H1 (cell line): Measurements from ENCODE around the gene GALNT15. TPM values are rescaled to one million over a fixed set of nuclear protein-coding genes. Genes with fewer than 3 reads are reported as not detected.

Experiments
- polyA plus RNA-seq, 7 experiments: library from polyadenylated mRNA; depleted of rRNA in 3 of 7; stranded (reverse) in 5 of 7; unstranded in 2 of 7; fragments of >200 nt in 5 of 7; fragments of 200-250 nt in 2 of 7; gene quantifications; 1 replicate in 5 of 7; 2 replicates in 1 of 7; 4 replicates in 1 of 7; pipeline versions ENCODE4 v1.2.1 to v1.2.3, GENCODE V29; 2011 to 2013; ENCODE audit warnings: missing spikeins in 2 of 7, mixed read lengths in 2 of 7
- total RNA-seq: library from RNA; stranded (reverse); fragmentation: NEBNext Ultra II Directional; extraction: Animal tissue kit (Norgen Biotek cat#: 25700); gene quantifications from 2 replicates; pipeline ENCODE4 v1.2.1, GENCODE V29; 2021
- TF ChIP-seq, protein P1 (sequence below): fragments of 300-600 bp; sonication (generic); IDR thresholded peaks from 2 replicates; pipeline ENCODE4 v1.7.1; 2012; ENCODE audit warnings: low read length, moderate library complexity, mild to moderate bottlenecking, inconsistent platforms; ENCODE audit not compliant: insufficient replicate concordance

GALNT15 gene
- total and polyA plus RNA-seq, 2 of the 8 experiments (the other 6 are each of a cell fraction or from before 2014, with no cell fraction given): 0.02 TPM; not detected in 1

DNA sequence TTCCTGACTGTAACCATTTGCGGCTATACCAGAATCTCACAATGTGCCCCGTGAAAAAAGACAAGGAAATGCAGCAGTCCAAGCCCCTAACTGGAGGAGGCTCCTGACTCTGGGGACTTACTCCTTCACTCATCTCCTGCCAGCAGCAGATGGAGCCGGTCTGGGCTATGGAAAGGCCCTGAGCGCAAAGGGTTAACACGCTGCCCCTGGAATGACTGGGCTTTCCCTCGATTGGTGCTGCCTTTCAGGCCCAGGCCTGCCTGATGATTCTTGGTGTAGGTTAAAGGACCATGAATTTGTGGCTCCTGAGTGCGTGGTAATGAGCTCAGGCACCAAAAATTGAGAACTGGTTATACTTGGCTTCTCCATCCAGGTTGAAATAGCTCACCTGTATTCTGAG, 42.3 kb upstream of the GALNT15 start (continued):
- TF ChIP-seq, protein P1, sequence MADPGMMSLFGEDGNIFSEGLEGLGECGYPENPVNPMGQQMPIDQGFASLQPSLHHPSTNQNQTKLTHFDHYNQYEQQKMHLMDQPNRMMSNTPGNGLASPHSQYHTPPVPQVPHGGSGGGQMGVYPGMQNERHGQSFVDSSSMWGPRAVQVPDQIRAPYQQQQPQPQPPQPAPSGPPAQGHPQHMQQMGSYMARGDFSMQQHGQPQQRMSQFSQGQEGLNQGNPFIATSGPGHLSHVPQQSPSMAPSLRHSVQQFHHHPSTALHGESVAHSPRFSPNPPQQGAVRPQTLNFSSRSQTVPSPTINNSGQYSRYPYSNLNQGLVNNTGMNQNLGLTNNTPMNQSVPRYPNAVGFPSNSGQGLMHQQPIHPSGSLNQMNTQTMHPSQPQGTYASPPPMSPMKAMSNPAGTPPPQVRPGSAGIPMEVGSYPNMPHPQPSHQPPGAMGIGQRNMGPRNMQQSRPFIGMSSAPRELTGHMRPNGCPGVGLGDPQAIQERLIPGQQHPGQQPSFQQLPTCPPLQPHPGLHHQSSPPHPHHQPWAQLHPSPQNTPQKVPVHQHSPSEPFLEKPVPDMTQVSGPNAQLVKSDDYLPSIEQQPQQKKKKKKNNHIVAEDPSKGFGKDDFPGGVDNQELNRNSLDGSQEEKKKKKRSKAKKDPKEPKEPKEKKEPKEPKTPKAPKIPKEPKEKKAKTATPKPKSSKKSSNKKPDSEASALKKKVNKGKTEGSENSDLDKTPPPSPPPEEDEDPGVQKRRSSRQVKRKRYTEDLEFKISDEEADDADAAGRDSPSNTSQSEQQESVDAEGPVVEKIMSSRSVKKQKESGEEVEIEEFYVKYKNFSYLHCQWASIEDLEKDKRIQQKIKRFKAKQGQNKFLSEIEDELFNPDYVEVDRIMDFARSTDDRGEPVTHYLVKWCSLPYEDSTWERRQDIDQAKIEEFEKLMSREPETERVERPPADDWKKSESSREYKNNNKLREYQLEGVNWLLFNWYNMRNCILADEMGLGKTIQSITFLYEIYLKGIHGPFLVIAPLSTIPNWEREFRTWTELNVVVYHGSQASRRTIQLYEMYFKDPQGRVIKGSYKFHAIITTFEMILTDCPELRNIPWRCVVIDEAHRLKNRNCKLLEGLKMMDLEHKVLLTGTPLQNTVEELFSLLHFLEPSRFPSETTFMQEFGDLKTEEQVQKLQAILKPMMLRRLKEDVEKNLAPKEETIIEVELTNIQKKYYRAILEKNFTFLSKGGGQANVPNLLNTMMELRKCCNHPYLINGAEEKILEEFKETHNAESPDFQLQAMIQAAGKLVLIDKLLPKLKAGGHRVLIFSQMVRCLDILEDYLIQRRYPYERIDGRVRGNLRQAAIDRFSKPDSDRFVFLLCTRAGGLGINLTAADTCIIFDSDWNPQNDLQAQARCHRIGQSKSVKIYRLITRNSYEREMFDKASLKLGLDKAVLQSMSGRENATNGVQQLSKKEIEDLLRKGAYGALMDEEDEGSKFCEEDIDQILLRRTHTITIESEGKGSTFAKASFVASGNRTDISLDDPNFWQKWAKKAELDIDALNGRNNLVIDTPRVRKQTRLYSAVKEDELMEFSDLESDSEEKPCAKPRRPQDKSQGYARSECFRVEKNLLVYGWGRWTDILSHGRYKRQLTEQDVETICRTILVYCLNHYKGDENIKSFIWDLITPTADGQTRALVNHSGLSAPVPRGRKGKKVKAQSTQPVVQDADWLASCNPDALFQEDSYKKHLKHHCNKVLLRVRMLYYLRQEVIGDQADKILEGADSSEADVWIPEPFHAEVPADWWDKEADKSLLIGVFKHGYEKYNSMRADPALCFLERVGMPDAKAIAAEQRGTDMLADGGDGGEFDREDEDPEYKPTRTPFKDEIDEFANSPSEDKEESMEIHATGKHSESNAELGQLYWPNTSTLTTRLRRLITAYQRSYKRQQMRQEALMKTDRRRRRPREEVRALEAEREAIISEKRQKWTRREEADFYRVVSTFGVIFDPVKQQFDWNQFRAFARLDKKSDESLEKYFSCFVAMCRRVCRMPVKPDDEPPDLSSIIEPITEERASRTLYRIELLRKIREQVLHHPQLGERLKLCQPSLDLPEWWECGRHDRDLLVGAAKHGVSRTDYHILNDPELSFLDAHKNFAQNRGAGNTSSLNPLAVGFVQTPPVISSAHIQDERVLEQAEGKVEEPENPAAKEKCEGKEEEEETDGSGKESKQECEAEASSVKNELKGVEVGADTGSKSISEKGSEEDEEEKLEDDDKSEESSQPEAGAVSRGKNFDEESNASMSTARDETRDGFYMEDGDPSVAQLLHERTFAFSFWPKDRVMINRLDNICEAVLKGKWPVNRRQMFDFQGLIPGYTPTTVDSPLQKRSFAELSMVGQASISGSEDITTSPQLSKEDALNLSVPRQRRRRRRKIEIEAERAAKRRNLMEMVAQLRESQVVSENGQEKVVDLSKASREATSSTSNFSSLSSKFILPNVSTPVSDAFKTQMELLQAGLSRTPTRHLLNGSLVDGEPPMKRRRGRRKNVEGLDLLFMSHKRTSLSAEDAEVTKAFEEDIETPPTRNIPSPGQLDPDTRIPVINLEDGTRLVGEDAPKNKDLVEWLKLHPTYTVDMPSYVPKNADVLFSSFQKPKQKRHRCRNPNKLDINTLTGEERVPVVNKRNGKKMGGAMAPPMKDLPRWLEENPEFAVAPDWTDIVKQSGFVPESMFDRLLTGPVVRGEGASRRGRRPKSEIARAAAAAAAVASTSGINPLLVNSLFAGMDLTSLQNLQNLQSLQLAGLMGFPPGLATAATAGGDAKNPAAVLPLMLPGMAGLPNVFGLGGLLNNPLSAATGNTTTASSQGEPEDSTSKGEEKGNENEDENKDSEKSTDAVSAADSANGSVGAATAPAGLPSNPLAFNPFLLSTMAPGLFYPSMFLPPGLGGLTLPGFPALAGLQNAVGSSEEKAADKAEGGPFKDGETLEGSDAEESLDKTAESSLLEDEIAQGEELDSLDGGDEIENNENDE: no peak
